Testis (tissue), 3 donors: ENCODE results near the gene MYH3. TPM values are rescaled to one million over a fixed set of nuclear protein-coding genes. Genes with fewer than 3 reads are reported as not detected.

Experiments
- DNase-seq: peaks from one replicate; pipeline ENCODE4 v3.0.0-alpha.2; 2019
- H3K27ac ChIP-seq, 2 donors: fragments of 200-600 bp; sonication (generic); one replicate each; pipeline ENCODE4 v1.5.1; 2019
- H3K27me3 ChIP-seq: fragments of 200-600 bp; sonication (generic); one replicate; pipeline ENCODE4 v1.5.1; 2019
- H3K36me3 ChIP-seq: fragments of 200-600 bp; sonication (generic); one replicate; pipeline ENCODE4 v1.5.1; 2017; ENCODE audit warnings: low read depth; ENCODE audit errors: missing control alignments
- H3K4me1 ChIP-seq: fragments of 200-600 bp; sonication (generic); one replicate; pipeline ENCODE4 v1.5.1; 2019
- H3K4me3 ChIP-seq, 2 donors: fragments of 200-600 bp; sonication (generic); one replicate each; pipeline ENCODE4 v1.5.1; 2017 to 2019
- H3K9me3 ChIP-seq: fragments of 200-600 bp; sonication (generic); one replicate; pipeline ENCODE4 v1.5.1; 2017
- CTCF ChIP-seq, 3 experiments: fragments of 450-650 bp in 2 of 3; fragments of 200-600 bp in 1 of 3; sonication (generic) in 1 of 3; IDR thresholded peaks; one replicate each; pipeline ENCODE4 v1.5.1; 2016 to 2019; ENCODE audit warnings: antibody characterized with exemption in 3 of 3, mild to moderate bottlenecking in 2 of 3, moderate library complexity in 1 of 3
- POLR2A ChIP-seq: fragments of 450-650 bp; IDR thresholded peaks from one replicate; pipeline ENCODE4 v1.6.1; 2017; ENCODE audit warnings: antibody characterized with exemption, mild to moderate bottlenecking, moderate library complexity
- WGBS, 2 donors: methylation state at CpG; one replicate each; pipeline ENCODE4 v1.1.5; 2018; 5-methylcytosine and 5-hydroxymethylcytosine counted together
- intact Hi-C: fragments of 100-400 bp; cut with DNase I; formaldehyde crosslinking; loops from one replicate; pipeline ENCODE4 v1.15.1; 2023; ENCODE audit warnings: low total_unique reads
- polyA plus RNA-seq: library from polyadenylated mRNA; stranded (reverse); fragments of 350-450 nt; fragmentation: Illumina TruSeq; extraction: RNeasy Lipid Tissue Mini Kit (QIAGEN cat#74804); gene quantifications from one replicate; pipeline ENCODE4 v1.2.3, GENCODE V29; 2014; ENCODE audit warnings: low read depth, low replicate concordance; ENCODE audit not compliant: insufficient read depth
- total RNA-seq, 2 donors: library from RNA; depleted of rRNA; stranded (reverse); fragments of >200 nt; gene quantifications; one replicate each; pipeline ENCODE4 v1.2.3, GENCODE V29; 2016

MYH3 gene
- total and polyA plus RNA-seq, 3 donors from 2014 or later = 18.1 to 35.3 (median 19.3) TPM

- Histone ChIP-seq H3K27ac (no peak overlapping the region), H3K9me3 (no peaks in the 10 kb centered on the region), H3K4me1 (peaks cover 3% of the 10 kb centered on the region), H3K36me3 (no peaks in the 10 kb centered on the region), H3K4me3 (no peak overlapping the region), H3K27me3 (no peaks in the 10 kb centered on the region)
- no peak for DNase-seq
- TF ChIP-seq CTCF (IDR thresholded peaks at IDR 0.05) (no peak), POLR2A (no peak)
- 76 to 79% methylated on average over 9 of the region's 9 CpGs for WGBS, 2 donors
- intact Hi-C loops = no loop called here
These were observed 30.7 kb downstream of the MYH3 start for GRCh38 chr17:10626390-10626789.

- no peak overlapping the region for H3K27ac ChIP-seq
- intact Hi-C loops = no loop called here
- no peaks in the 10 kb centered on the region for H3K27me3 ChIP-seq
- no peak overlapping the region for H3K4me3 ChIP-seq
- 94% methylated on average over 11 of the region's 11 CpGs for WGBS, 2 donors
- no peak for DNase-seq
- TF ChIP-seq POLR2A (no peak), CTCF (IDR thresholded peaks at IDR 0.05) (no peak)
- H3K36me3 ChIP-seq = no peaks in the 10 kb centered on the region
- H3K9me3 ChIP-seq = no peaks in the 10 kb centered on the region
- peaks cover 3% of the 10 kb centered on the region for H3K4me1 ChIP-seq
These were observed 32.1 kb downstream of the MYH3 start for GRCh38 chr17:10624969-10625368.

GRCh38 chr17:10623737-10624338 lies 33.3 kb downstream of the MYH3 start:
- intact Hi-C loops = no loop called here
- WGBS, 2 donors = 61 to 63% methylated on average over 10 of the region's 10 CpGs
- no peaks in the 10 kb centered on the region for H3K9me3 ChIP-seq
- H3K36me3 ChIP-seq = no peaks in the 10 kb centered on the region
- H3K4me1 ChIP-seq = peaks cover 3% of the 10 kb centered on the region
- DNase-seq = no peak
- no peaks in the 10 kb centered on the region for H3K27me3 ChIP-seq
- H3K27ac ChIP-seq = no peak overlapping the region
- H3K4me3 ChIP-seq = no peak overlapping the region
- no peak for TF ChIP-seq POLR2A
- no peak for TF ChIP-seq CTCF (IDR thresholded peaks at IDR 0.05)

- Histone ChIP-seq H3K36me3 (no peaks in the 10 kb centered on the region), H3K27ac (no peak overlapping the region), H3K4me3 (no peak overlapping the region), H3K9me3 (no peaks in the 10 kb centered on the region), H3K4me1 (peaks cover 3% of the 10 kb centered on the region), H3K27me3 (no peaks in the 10 kb centered on the region)
- TF ChIP-seq CTCF (IDR thresholded peaks at IDR 0.05) (no peak), POLR2A (no peak)
- 72 to 82% methylated on average over 14 of the region's 14 CpGs for WGBS, 2 donors
- DNase-seq = no peak
- intact Hi-C loops = no loop called here
These were observed 34.3 kb downstream of the MYH3 start for GRCh38 chr17:10622617-10623485.
